K562 (cell line): ENCODE results near the gene RAB5A. TPM values are rescaled to one million over a fixed set of nuclear protein-coding genes. Genes with fewer than 3 reads are reported as not detected.

ENCODE experiments used
- ATAC-seq: fragments of 200-7000 bp; cut with Tn5 transposase; 3 replicates; pipeline ENCODE4 v1.9.1; 2020; ENCODE audit warnings: moderate library complexity
- BruUV-seq: library from RNA; stranded (reverse); fragments of 400-500 nt; replicated peaks from 2 replicates; lab custom pipeline; 2021; lab: Mats Ljungman, UMichigan
- CTCF ChIA-PET: fragments of 300-600 bp; formaldehyde crosslinking; extraction: SDS; loops from one replicate; lab custom pipeline; 2021; ENCODE audit warnings: low intra/inter-chr PET ratio; lab: Yijun Ruan, JAX
- POLR2A ChIA-PET: fragments of 300-600, 350-650 bp; sonication (Branson Sonifier 250); formaldehyde crosslinking; extraction: SDS; loops from one replicate; lab custom pipeline; 2021; ENCODE audit warnings: antibody characterized with exemption, inconsistent platforms; lab: Yijun Ruan, JAX
- DNase-seq, 4 experiments: peaks; one replicate each; pipeline versions ENCODE4 v3.0.0 to v3.0.0-alpha.2; 2011 to 2018; ENCODE audit warnings: low spot score in 3 of 4, mixed read lengths in 3 of 4; ENCODE audit errors: extremely low read depth in 1 of 4
- FAIRE-seq: peaks from 2 replicates; lab custom pipeline; 2011; peaks lifted over from hg19 to GRCh38; lab: Jason Lieb, UNC
- H2AFZ ChIP-seq: 2 replicates; pipeline ENCODE4 v1.6.0; 2011; ENCODE audit warnings: low read depth, low read length, control low read depth, inconsistent platforms
- H3K27ac ChIP-seq: fragments of 200-600 bp; 3 replicates; pipeline ENCODE4 v1.8.0; 2011; ENCODE audit warnings: low read depth, mild to moderate bottlenecking, control low read depth, inconsistent platforms, low read length, moderate library complexity, mixed read lengths; ENCODE audit errors: extremely low read depth
- H3K27me3 ChIP-seq, 2 experiments: fragments of 300-600 bp in 1 of 2; 2 replicates in 1 of 2; 3 replicates in 1 of 2; pipeline versions ENCODE4 v1.6.0 to v1.8.0; 2011; ENCODE audit warnings: inconsistent platforms in 2 of 2, low read length in 2 of 2, mild to moderate bottlenecking in 1 of 2, mixed read lengths in 1 of 2, moderate library complexity in 1 of 2; ENCODE audit not compliant: control insufficient read depth in 2 of 2, insufficient read depth in 2 of 2
- H3K36me3 ChIP-seq: fragments of 300-600 bp; 3 replicates; pipeline ENCODE4 v1.8.0; 2011; ENCODE audit warnings: mild to moderate bottlenecking, low read length, inconsistent platforms; ENCODE audit not compliant: control insufficient read depth, insufficient read depth
- H3K4me1 ChIP-seq, 2 experiments: fragments of 200-600 bp in 1 of 2; replicated peaks in 1 of 2; 2 replicates in 1 of 2; 3 replicates in 1 of 2; pipeline versions ENCODE4 v1.5.1 to v1.8.0; 2011; ENCODE audit warnings: inconsistent platforms in 2 of 2, low read length in 2 of 2, mild to moderate bottlenecking in 1 of 2, mixed read lengths in 1 of 2, moderate library complexity in 1 of 2; ENCODE audit not compliant: control insufficient read depth in 2 of 2, insufficient read depth in 2 of 2
- H3K4me2 ChIP-seq: 2 replicates; pipeline ENCODE4 v1.6.1; 2011; ENCODE audit warnings: low read length, control low read depth, inconsistent platforms, mixed read lengths; ENCODE audit not compliant: insufficient read depth
- H3K4me3 ChIP-seq: fragments of 200-600 bp; sonication (generic), shearing (Covaris generic); 2 replicates; pipeline ENCODE4 v1.5.1; 2016; ENCODE audit warnings: control low read depth, inconsistent platforms
- H3K79me2 ChIP-seq: fragments of 200-600 bp; 3 replicates; pipeline ENCODE4 v1.8.0; 2011; ENCODE audit warnings: low read length, inconsistent platforms; ENCODE audit not compliant: control insufficient read depth, insufficient read depth
- H3K9ac ChIP-seq, 2 experiments: 2 replicates each; pipeline versions ENCODE4 v1.6.0 to v1.6.1; 2011; ENCODE audit warnings: low read depth in 2 of 2, low read length in 2 of 2, control low read depth in 1 of 2, inconsistent platforms in 1 of 2, mild to moderate bottlenecking in 1 of 2, mixed read lengths in 1 of 2; ENCODE audit not compliant: insufficient read depth in 1 of 2
- H3K9me1 ChIP-seq: one replicate; pipeline ENCODE4 v1.6.0; 2011; ENCODE audit warnings: inconsistent platforms, mild to moderate bottlenecking, low read length, moderate library complexity; ENCODE audit not compliant: control insufficient read depth, insufficient read depth
- H3K9me3 ChIP-seq: replicated peaks from 2 replicates; pipeline ENCODE4 v1.5.1; 2011; ENCODE audit warnings: low read depth, low read length, inconsistent platforms; ENCODE audit not compliant: control insufficient read depth, insufficient read depth
- H4K20me1 ChIP-seq: replicated peaks from 2 replicates; pipeline ENCODE4 v1.6.1; 2011; ENCODE audit warnings: low read length, inconsistent platforms, mixed read lengths; ENCODE audit not compliant: control insufficient read depth, insufficient read depth
- ETS1 ChIP-seq: conservative IDR thresholded peaks from 2 replicates; pipeline ENCODE4 v1.6.1; 2011; ENCODE audit warnings: low read depth, mild to moderate bottlenecking, low read length; ENCODE audit not compliant: control insufficient read depth
- GATAD2B ChIP-seq: fragments of 450-650 bp; IDR thresholded peaks from 2 replicates; pipeline ENCODE4 v1.6.1; 2017; ENCODE audit warnings: mild to moderate bottlenecking, borderline replicate concordance
- HNRNPUL1 ChIP-seq: fragments of 200-400 bp; formaldehyde crosslinking; IDR thresholded peaks from 2 replicates; pipeline ENCODE4 v1.6.1; 2017; ENCODE audit warnings: low read length
- NFRKB ChIP-seq: fragments of 450-650 bp; IDR thresholded peaks from 2 replicates; pipeline ENCODE4 v1.6.1; 2016; ENCODE audit warnings: low read depth
- STAT5A ChIP-seq: IDR thresholded peaks from 2 replicates; pipeline ENCODE4 v1.6.1; 2012; ENCODE audit warnings: low read length, inconsistent platforms, borderline replicate concordance
- TCF15 ChIP-seq: fragments of 250-450 bp; sonication (Bioruptor Pico); IDR thresholded peaks from 2 replicates; pipeline ENCODE4 v1.8.0; 2022; ENCODE audit warnings: moderate library complexity, mild to moderate bottlenecking, inconsistent platforms
- TEAD1 ChIP-seq, 2 experiments: fragments of 450-650 bp in 1 of 2; sonication (generic) in 1 of 2; formaldehyde crosslinking; IDR thresholded peaks; 2 replicates each; pipeline versions ENCODE4 v1.4.0 to v1.8.0; 2020 to 2022; ENCODE audit warnings: mild to moderate bottlenecking in 2 of 2, missing genetic modification reagents in 1 of 2
- ZBTB26 ChIP-seq: fragments of 450-650 bp; formaldehyde crosslinking; IDR thresholded peaks from 2 replicates; pipeline ENCODE4 v1.4.0; 2022; ENCODE audit warnings: missing genetic modification characterization
- ZKSCAN3 ChIP-seq: fragments of 250-450 bp; sonication (Bioruptor Pico); IDR thresholded peaks from 2 replicates; pipeline ENCODE4 v1.4.0; 2020
- ZNF583 ChIP-seq: fragments of 250-450 bp; sonication (Bioruptor Pico); IDR thresholded peaks from 2 replicates; pipeline ENCODE4 v1.4.0; 2020
- ZNF780A ChIP-seq: fragments of 250-450 bp; sonication (Bioruptor Pico); IDR thresholded peaks from 2 replicates; pipeline ENCODE4 v1.5.0; 2021; ENCODE audit warnings: mild to moderate bottlenecking
- WGBS: fragments of 100-300 bp; shearing (Covaris generic); methylation state at CpG from one replicate; pipeline ENCODE4 v1.1.6; 2016; ENCODE audit warnings: low coverage, mixed read lengths; ENCODE audit not compliant: insufficient coverage; ENCODE audit errors: missing lambda C conversion rate; 5-methylcytosine and 5-hydroxymethylcytosine counted together
- in situ Hi-C: fragments of 300-500 bp; cut with MboI; formaldehyde crosslinking; loops from 4 replicates; pipeline ENCODE4 v1.15.0; 2018; ENCODE audit warnings: inconsistent platforms, mixed read lengths
- intact Hi-C: fragments of 100-400 bp; cut with micrococcal nuclease; formaldehyde crosslinking; loops from 2 replicates; pipeline ENCODE4 v1.14.2; 2022
- polyA plus RNA-seq, 8 experiments: library from polyadenylated mRNA; depleted of rRNA in 4 of 8; stranded (reverse) in 5 of 8; unstranded in 3 of 8; fragments of >200 nt; fragmentation: Nextera tagmentation in 2 of 8; fragmentation: Illumina TruSeq in 1 of 8; extraction: Ambion mirVana in 2 of 8; extraction: Trizol in 1 of 8; gene quantifications; 2 replicates each; pipeline versions ENCODE4 v1.2.1 to v1.2.3, GENCODE V29; 2011 to 2014; ENCODE audit warnings: inconsistent platforms in 1 of 8, missing spikeins in 1 of 8
- total RNA-seq, 7 experiments: library from RNA; depleted of rRNA in 6 of 7; stranded (reverse); fragments of >200 nt in 6 of 7; fragmentation: Illumina TruSeq in 2 of 7; extraction: Trizol in 2 of 7; gene quantifications; 2 replicates each; pipeline versions ENCODE4 v1.2.1 to v1.2.3, GENCODE V29; 2011 to 2021; ENCODE audit warnings: low replicate concordance in 1 of 7

RAB5A gene
- total and polyA plus RNA-seq, 9 of the 15 experiments (the other 6 are each of a cell fraction or from before 2014, with no cell fraction given): 28.3 to 64.2 (median 49.0) TPM

DNA sequence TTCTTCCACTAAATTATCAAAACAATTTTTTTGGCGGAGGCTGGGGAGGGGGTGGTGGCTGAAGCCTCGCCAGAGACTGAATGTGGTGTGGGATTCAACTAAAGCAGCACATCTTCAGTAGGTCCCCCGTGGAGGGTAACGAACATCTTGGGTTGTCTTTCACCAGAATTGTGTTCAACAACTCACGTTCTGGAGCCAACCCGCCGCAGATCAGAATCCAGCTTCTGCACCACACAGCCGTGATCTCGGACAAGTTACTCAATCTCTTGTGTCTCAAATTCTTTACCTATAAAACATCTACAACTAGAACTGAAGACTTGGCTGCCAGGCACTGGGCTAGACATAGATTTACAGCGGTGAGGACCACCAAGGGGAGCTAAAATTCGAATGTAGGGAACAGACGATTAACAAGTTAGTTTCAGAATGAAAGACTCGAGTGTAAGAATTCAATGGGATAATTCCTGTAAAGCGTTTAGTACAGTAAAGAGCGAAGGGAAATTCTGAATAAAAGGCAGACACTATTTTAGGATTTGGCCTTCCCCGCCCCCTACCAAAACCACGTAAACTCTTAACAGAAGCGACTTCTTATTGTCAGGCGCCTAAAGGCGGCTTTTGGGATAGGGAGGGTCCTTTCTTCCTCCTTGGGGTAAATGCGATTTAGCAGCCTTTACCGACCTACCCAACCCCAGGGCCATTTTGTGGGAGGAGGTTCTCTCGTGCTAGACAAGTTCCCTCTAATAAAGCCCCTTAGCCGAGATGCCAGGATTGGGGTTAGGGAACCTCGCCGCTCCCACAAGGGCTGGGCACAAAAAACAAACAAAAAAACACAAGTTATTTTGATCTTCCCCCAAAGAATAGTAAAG, 697 bp upstream of the RAB5A start:
- POLR2A ChIA-PET: interaction anchor here (0.6 to 1.7 kb wide), 9 partner anchors 9 to 240 kb away, joined by 3 to 15 read pairs (median 4); partner anchors contain the start of gene SGO1
- H3K9me1 ChIP-seq: no peaks in the 10 kb centered on the region
- peaks cover 13% of the 10 kb centered on the region for H3K36me3 ChIP-seq
- DNase-seq (peak in 2 of 4 experiments; percentile 39 to 57), ATAC-seq (peak; percentile 29), FAIRE-seq (peak; percentile 23)
- in situ Hi-C loops: loop anchor here (5.0 kb wide), 1 partner anchor 96 kb away; the partner anchor contains the start of gene KAT2B
- H3K4me2 ChIP-seq: peak overlapping the region; percentile 99
- CTCF ChIA-PET: interaction anchor here (1.0 kb wide), 1 partner anchor 58 kb away, joined by 3 read pairs; no protein-coding TSS in a partner anchor
- intact Hi-C loops: loop anchor here (1.0 to 10.0 kb wide), 6 partner anchors 9 to 379 kb away; partner anchors contain the start of genes KAT2B and SGO1
- no peaks in the 10 kb centered on the region for H3K27me3 ChIP-seq
- H4K20me1 ChIP-seq: peaks cover 12% of the 10 kb centered on the region; the same call in 1 of the 2 replicates
- peak overlapping the region; percentile 98 for H3K27ac ChIP-seq
- H3K4me3 ChIP-seq: peak overlapping the region; percentile 91
- H2AFZ ChIP-seq: peak overlapping the region; percentile 89
- no peaks in the 10 kb centered on the region for H3K9me3 ChIP-seq
- peak overlapping the region; percentile 91 to 99 for H3K9ac ChIP-seq
- H3K4me1 ChIP-seq: peaks cover 9 to 11% of the 10 kb centered on the region in 2 experiments; a peak in 4 of 5 replicates
- H3K79me2 ChIP-seq: peaks cover 55% of the 10 kb centered on the region
- TSS peak; percentile 94 for BruUV-seq
- under 1% methylated on average over 26 of the region's 26 CpGs for WGBS
- TF ChIP-seq HNRNPUL1 (no peak), ZBTB26 (0 out of 2 replicates have a peak, but pooled peaks have one; percentile 78), NFRKB (peak; percentile 99), TEAD1 (CRISPR knock-in tag; IDR thresholded peaks at IDR 0.05) (peak in 1 of 2 experiments; percentile 45; a peak in 1 of 4 replicates), ZNF583 (CRISPR knock-in tag) (no peak), ETS1 (peak; percentile 35; the same call in 1 of the 2 replicates), TCF15 (0 out of 2 replicates have a peak, but pooled peaks have one; percentile 31), GATAD2B (0 out of 2 replicates have a peak, but pooled peaks have one; percentile 51), ZKSCAN3 (CRISPR knock-in tag) (no peak), ZNF780A (CRISPR knock-in tag) (no peak), STAT5A (no peak)
